GM12878 (cell line): ENCODE results near the gene DUS3L.

Source experiments
- BRCA1 ChIP-seq: IDR thresholded peaks from 2 replicates; pipeline ENCODE4 v1.6.1; 2011; ENCODE audit warnings: low read depth, low read length, improper control_type of control experiment
- ETV6 ChIP-seq, 2 experiments: fragments of 450-650 bp in 1 of 2; IDR thresholded peaks in 1 of 2; conservative IDR thresholded peaks in 1 of 2; 2 replicates each; pipeline ENCODE4 v1.6.1; 2014; ENCODE audit warnings: antibody characterized with exemption in 1 of 2, borderline replicate concordance in 1 of 2, low read depth in 1 of 2, mild to moderate bottlenecking in 1 of 2, moderate library complexity in 1 of 2
- EZH2 ChIP-seq: IDR thresholded peaks from 2 replicates; pipeline ENCODE4 v1.6.1; 2012; ENCODE audit warnings: low read depth, mild to moderate bottlenecking, control low read depth, inconsistent platforms, low read length, borderline replicate concordance; ENCODE audit not compliant: control insufficient read depth
- FOXK2 ChIP-seq: fragments of 450-650 bp; IDR thresholded peaks from 2 replicates; pipeline ENCODE4 v1.6.1; 2017; ENCODE audit warnings: mild to moderate bottlenecking, moderate library complexity
- GABPA ChIP-seq: IDR thresholded peaks from 2 replicates; pipeline ENCODE4 v1.6.1; 2014; ENCODE audit warnings: antibody characterized with exemption, low read depth, mild to moderate bottlenecking, inconsistent platforms
- POLR2A ChIP-seq: IDR thresholded peaks from 2 replicates; pipeline ENCODE4 v1.6.1; 2011; ENCODE audit warnings: low read depth, mild to moderate bottlenecking, low read length
- POLR2AphosphoS5 ChIP-seq: IDR thresholded peaks from 2 replicates; pipeline ENCODE4 v1.6.1; 2011; ENCODE audit warnings: mild to moderate bottlenecking, low read length, inconsistent platforms
- TAF1 ChIP-seq: IDR thresholded peaks from 2 replicates; pipeline ENCODE4 v1.6.1; 2011; ENCODE audit warnings: mild to moderate bottlenecking, low read depth, low read length, borderline replicate concordance
- TF ChIP-seq, protein P1 (sequence below): IDR thresholded peaks from 2 replicates; pipeline ENCODE4 v1.6.1; 2012; ENCODE audit warnings: low read depth, low read length, improper control_type of control experiment
- TF ChIP-seq, protein P2 (sequence below): fragments of 450-650 bp; IDR thresholded peaks from 2 replicates; pipeline ENCODE4 v1.6.1; 2017; ENCODE audit warnings: mild to moderate bottlenecking, moderate library complexity

DNA sequence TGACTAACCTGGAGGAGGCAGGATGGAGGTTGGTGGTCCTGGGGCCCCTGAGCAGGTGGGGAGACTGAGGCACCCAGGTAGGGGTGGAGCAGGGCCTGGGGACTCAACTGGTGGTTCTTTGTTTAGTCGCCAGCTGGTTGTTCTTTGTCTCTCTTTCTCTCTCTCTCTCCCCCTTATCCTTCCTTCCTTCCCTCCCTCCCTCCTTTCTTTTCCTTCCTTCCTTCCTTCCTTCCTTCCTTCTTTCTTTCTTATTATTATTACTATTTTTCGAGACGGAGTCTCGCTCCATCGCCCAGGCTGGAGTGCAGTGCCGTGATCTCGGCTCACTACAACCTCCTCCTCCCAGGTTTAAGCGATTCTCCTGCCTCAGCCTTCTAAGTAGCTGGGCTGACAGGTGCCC is 7.3 kb upstream of the DUS3L start:
- TF ChIP-seq, protein P1, sequence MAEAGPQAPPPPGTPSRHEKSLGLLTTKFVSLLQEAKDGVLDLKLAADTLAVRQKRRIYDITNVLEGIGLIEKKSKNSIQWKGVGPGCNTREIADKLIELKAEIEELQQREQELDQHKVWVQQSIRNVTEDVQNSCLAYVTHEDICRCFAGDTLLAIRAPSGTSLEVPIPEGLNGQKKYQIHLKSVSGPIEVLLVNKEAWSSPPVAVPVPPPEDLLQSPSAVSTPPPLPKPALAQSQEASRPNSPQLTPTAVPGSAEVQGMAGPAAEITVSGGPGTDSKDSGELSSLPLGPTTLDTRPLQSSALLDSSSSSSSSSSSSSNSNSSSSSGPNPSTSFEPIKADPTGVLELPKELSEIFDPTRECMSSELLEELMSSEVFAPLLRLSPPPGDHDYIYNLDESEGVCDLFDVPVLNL = no peak
- TF ChIP-seq POLR2AphosphoS5 = no peak
- no peak for TF ChIP-seq TAF1
- no peak for TF ChIP-seq GABPA
- no peak for TF ChIP-seq POLR2A
- TF ChIP-seq BRCA1 = no peak
- TF ChIP-seq FOXK2 = no peak
- TF ChIP-seq ETV6 (conservative IDR thresholded peaks at IDR 0.05 in 1 of 2, IDR thresholded peaks at IDR 0.05 in 1 of 2; ENCODE audit: borderline replicate concordance in 1 of 2, low read depth in 1 of 2) = no peak
- TF ChIP-seq EZH2 = no peak
- TF ChIP-seq, protein P2, sequence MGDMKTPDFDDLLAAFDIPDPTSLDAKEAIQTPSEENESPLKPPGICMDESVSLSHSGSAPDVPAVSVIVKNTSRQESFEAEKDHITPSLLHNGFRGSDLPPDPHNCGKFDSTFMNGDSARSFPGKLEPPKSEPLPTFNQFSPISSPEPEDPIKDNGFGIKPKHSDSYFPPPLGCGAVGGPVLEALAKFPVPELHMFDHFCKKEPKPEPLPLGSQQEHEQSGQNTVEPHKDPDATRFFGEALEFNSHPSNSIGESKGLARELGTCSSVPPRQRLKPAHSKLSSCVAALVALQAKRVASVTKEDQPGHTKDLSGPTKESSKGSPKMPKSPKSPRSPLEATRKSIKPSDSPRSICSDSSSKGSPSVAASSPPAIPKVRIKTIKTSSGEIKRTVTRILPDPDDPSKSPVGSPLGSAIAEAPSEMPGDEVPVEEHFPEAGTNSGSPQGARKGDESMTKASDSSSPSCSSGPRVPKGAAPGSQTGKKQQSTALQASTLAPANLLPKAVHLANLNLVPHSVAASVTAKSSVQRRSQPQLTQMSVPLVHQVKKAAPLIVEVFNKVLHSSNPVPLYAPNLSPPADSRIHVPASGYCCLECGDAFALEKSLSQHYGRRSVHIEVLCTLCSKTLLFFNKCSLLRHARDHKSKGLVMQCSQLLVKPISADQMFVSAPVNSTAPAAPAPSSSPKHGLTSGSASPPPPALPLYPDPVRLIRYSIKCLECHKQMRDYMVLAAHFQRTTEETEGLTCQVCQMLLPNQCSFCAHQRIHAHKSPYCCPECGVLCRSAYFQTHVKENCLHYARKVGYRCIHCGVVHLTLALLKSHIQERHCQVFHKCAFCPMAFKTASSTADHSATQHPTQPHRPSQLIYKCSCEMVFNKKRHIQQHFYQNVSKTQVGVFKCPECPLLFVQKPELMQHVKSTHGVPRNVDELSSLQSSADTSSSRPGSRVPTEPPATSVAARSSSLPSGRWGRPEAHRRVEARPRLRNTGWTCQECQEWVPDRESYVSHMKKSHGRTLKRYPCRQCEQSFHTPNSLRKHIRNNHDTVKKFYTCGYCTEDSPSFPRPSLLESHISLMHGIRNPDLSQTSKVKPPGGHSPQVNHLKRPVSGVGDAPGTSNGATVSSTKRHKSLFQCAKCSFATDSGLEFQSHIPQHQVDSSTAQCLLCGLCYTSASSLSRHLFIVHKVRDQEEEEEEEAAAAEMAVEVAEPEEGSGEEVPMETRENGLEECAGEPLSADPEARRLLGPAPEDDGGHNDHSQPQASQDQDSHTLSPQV = no peak
